Omental fat pad (tissue), 4 donors: ENCODE measurements around the gene MET. TPM values are rescaled to one million over a fixed set of nuclear protein-coding genes. Genes with fewer than 3 reads are reported as not detected.
"Not testable (repeated sequence)": the region's sequence is repeated elsewhere in the genome, so short reads cannot be mapped to it uniquely, and the experiment has no call there.

ENCODE experiments used
- ATAC-seq: fragments of 150-250 bp; one replicate; pipeline ENCODE4 v1.9.1; 2016; ENCODE audit warnings: mild to moderate bottlenecking, moderate library complexity; ENCODE audit not compliant: low FRiP score
- DNase-seq: peaks from one replicate; pipeline ENCODE4 v3.0.0-alpha.2; 2019; ENCODE audit warnings: low spot score
- total RNA-seq, 4 donors: library from RNA; depleted of rRNA; stranded (reverse); fragments of >200 nt; gene quantifications; one replicate each; pipeline ENCODE4 v1.1.0, GENCODE V29; 2016
- TF ChIP-seq, protein P1 (sequence below), 3 donors: fragments of 450-650 bp; IDR thresholded peaks; one replicate each; pipeline ENCODE4 v1.5.1; 2016 to 2017; ENCODE audit warnings: antibody characterized with exemption in 3 of 3, mild to moderate bottlenecking in 3 of 3, moderate library complexity in 2 of 3

The MET gene
- total RNA-seq, 4 donors from 2014 or later, result 24.9 to 92.4 (median 54.4) TPM

DNA sequence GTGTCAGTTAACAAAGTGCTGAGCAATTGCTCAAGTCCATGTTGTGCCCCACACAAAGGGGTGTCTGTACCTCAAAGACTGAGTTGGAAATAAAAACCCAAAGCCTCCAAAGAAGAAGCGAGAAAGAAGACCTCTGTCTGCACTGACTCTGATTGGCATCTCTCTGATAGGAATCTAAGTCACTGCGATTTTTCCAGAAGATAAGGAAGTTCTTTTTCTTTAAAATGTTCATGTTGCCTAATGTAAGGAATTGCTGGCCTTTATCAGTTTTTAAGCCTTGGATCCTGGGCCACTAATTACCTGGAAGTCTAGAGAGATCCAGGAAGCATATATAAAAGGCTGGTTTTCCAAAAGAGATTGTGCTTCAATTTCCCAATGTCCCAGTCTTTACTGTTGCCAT, 24.1 kb upstream of the MET start:
- ATAC-seq (no peak), DNase-seq (no peak)
- TF ChIP-seq, protein P1, sequence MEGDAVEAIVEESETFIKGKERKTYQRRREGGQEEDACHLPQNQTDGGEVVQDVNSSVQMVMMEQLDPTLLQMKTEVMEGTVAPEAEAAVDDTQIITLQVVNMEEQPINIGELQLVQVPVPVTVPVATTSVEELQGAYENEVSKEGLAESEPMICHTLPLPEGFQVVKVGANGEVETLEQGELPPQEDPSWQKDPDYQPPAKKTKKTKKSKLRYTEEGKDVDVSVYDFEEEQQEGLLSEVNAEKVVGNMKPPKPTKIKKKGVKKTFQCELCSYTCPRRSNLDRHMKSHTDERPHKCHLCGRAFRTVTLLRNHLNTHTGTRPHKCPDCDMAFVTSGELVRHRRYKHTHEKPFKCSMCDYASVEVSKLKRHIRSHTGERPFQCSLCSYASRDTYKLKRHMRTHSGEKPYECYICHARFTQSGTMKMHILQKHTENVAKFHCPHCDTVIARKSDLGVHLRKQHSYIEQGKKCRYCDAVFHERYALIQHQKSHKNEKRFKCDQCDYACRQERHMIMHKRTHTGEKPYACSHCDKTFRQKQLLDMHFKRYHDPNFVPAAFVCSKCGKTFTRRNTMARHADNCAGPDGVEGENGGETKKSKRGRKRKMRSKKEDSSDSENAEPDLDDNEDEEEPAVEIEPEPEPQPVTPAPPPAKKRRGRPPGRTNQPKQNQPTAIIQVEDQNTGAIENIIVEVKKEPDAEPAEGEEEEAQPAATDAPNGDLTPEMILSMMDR (IDR thresholded peaks at IDR 0.05), result no peak

DNA sequence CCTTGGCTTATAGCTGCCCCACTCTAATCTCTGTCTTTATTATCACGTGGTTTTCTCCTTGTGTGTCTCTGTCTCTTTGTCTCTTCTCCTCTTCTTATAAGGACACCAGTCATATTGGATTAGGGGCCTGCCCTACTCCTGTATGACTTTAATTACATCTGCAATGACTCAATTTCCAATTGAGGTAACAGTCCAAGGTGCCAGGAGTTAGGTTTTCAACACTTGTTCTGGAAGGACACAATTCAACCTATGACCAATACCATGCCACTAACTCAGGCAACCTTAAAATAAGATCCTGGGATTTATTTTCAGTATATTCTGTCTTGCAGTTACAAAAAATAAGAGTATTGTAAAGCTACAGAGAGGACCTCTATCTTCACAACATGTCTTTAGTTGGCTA, 21.6 kb upstream of the MET start:
- TF ChIP-seq, protein P1 (IDR thresholded peaks at IDR 0.05), result no peak
- DNase-seq, result no peak
- no peak for ATAC-seq

DNA sequence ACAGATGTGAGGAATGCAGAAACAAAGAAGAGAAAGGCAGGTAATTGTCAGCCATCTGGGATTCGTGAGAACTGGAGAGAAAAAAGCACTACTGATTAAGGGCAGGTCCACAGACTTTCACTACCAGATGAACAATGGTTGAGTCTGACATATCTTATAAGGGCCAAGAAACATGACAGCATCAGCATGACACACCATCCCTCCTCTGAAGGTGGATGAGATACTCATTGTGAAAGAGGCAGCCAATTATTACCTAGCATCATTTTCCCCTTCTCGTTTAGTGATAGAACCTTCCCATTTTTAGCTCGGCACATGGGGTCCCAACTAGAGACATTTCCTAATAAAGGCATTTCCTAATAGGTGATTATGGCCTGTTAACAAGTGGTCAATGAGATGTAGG, 19.2 kb upstream of the MET start:
- TF ChIP-seq, protein P1 (IDR thresholded peaks at IDR 0.05), result no peak
- DNase-seq, result no peak
- no peak for ATAC-seq

DNA sequence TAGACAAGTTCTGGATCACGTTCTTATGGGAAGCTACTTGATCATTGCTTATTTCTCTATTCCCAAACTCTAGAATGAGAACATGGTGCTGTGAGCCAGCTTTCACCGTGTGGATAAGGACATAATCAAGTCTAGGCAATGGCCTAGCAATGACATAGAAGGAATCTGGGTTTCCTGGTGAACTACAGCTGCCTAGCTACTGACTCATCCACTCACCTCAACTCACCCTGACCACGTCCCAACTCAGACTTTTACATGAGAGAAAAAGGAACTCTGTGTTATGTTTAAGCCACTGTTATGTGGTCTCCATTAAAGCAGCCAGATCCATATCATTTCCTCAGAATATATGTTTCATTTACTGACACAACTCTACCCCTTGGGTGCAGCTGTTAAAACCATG, 18.8 kb upstream of the MET start:
- DNase-seq (no peak), ATAC-seq (peak; percentile 80)

DNA sequence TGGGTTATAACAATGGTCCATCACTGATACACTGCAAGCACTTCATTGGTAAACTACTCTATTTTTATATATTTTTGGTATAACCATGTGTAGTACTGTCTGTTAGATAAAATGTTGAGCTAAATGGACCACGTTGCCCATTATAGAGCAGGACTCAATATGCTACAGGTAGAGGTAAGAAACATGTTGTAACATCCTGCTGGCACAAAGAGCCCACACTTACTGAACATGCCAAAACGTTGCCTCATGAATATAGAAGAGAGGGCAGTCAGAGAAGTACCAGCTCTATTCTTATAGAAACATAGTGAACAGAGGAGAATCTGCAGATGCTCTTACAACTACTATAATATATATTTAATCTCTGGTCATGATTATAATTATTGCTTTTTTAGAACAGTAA, 18.4 kb upstream of the MET start:
- ATAC-seq, result no peak
- TF ChIP-seq, protein P1 (IDR thresholded peaks at IDR 0.05), result no peak
- no peak for DNase-seq

More for the DNA sequence above, 18.8 kb upstream of the MET start:
- TF ChIP-seq, protein P1 (IDR thresholded peaks at IDR 0.05), result no peak

DNA sequence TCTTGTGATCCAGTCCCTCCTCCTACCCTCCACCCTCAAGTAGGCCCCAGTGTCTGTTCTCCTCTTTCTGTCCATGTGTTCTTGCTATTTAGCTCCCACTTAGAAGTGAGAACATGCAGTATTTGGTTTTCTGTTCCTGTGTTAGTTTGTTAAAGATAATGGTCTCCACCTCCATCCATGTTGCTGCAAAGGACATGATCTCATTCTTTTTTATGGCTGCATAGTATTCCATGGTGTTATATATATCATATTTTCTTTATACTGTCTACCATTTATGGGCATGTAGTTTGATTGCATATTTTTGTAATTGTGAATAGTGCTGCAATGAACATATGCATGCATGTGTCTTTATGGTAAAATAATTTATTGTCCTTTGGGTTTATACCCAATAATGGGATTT, 12.7 kb upstream of the MET start:
- ATAC-seq, DNase-seq: not testable (repeated sequence)

DNA sequence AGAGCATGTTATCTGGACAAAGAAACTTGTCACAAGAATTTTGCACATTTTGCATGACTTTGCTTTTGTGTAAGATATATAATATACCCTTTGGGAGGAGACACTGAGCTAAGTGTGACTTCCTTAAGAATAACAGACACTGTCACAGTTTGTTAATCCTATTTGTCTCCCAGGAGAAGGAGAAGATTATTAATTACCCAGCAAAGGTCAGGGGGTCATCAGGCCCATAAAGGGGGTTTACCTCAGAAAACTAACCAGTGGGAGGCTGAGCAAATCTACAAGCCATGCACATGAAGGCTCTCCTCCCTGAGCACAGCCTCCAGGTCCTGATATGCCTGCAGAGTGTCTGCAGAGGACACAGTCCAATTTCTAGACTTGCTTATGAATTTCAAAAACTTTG, 10.1 kb upstream of the MET start:
- no peak for ATAC-seq
- no peak for DNase-seq
- TF ChIP-seq, protein P1 (IDR thresholded peaks at IDR 0.05), result no peak

DNA sequence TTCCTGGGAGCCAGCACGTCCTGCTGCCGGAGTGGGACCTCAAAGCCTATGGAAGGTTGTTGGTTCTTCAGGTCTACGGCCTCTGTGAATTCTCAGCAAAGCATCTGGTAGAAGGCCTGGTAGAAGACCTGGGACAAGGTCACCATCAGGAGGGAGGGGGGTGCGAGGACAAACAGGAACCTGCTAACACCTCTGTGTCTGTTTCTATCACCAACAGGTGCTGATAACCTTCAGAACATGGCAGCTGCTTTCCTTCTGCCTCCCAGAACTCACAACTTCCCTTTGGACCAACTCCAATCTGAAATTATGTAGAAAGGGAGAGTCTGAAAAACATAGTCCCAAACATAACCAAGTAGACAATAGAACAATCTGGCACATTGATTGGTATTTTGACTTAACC, 8.3 kb upstream of the MET start:
- DNase-seq (no peak), ATAC-seq (no peak)

More for the DNA sequence above, 8.3 kb upstream of the MET start:
- TF ChIP-seq, protein P1 (IDR thresholded peaks at IDR 0.05), result no peak
